GM06990 (cell line): ENCODE results near the gene PGC.

ENCODE experiments used
- DNase-seq: peaks from one replicate; pipeline ENCODE4 v3.0.0-alpha.2; 2011; ENCODE audit not compliant: insufficient read length; ENCODE audit errors: extremely low read depth
- H3K27me3 ChIP-seq: replicated peaks from 2 replicates; pipeline ENCODE4 v1.6.0; 2011; ENCODE audit warnings: low read length; ENCODE audit not compliant: control insufficient read depth, insufficient read depth
- H3K36me3 ChIP-seq: 2 replicates; pipeline ENCODE4 v1.5.1; 2011; ENCODE audit warnings: low read length; ENCODE audit not compliant: control insufficient read depth, insufficient read depth
- H3K4me3 ChIP-seq: replicated peaks from 2 replicates; pipeline ENCODE4 v1.5.1; 2011; ENCODE audit warnings: low read depth, mild to moderate bottlenecking, control low read depth, low read length
- CTCF ChIP-seq: IDR thresholded peaks from 2 replicates; pipeline ENCODE4 v1.5.1; 2011; ENCODE audit warnings: low read length, control low read depth, mild to moderate bottlenecking, inconsistent platforms; ENCODE audit not compliant: insufficient read depth, poor library complexity, severe bottlenecking

PGC gene

GRCh38 chr6:41731561-41732086 lies 15.6 kb downstream of the PGC start:
- Histone ChIP-seq H3K4me3 (peak overlapping the region; percentile 78), H3K27me3 (no peaks in the 10 kb centered on the region), H3K36me3 (peaks cover 3% of the 10 kb centered on the region; the same call in 1 of the 2 replicates)
- no peak for TF ChIP-seq CTCF
- no peak for DNase-seq

- Histone ChIP-seq H3K4me3 (peak overlapping the region; percentile 78), H3K36me3 (peaks cover 3% of the 10 kb centered on the region; the same call in 1 of the 2 replicates), H3K27me3 (no peaks in the 10 kb centered on the region)
- no peak for DNase-seq
- TF ChIP-seq CTCF: no peak
Measured at GRCh38 chr6:41730531-41731436, 16.4 kb downstream of the PGC start.

- Histone ChIP-seq H3K36me3 (peaks cover 3% of the 10 kb centered on the region; the same call in 1 of the 2 replicates), H3K27me3 (no peaks in the 10 kb centered on the region), H3K4me3 (peak overlapping the region; percentile 78)
- DNase-seq: no peak
- TF ChIP-seq CTCF: no peak
Measured at GRCh38 chr6:41729624-41730023, 17.6 kb downstream of the PGC start.

- Histone ChIP-seq H3K4me3 (peak overlapping the region; percentile 78), H3K27me3 (no peaks in the 10 kb centered on the region), H3K36me3 (peaks cover 3% of the 10 kb centered on the region; the same call in 1 of the 2 replicates)
- TF ChIP-seq CTCF: no peak
- DNase-seq: no peak
Measured at GRCh38 chr6:41728954-41729353, 18.2 kb downstream of the PGC start.

GRCh38 chr6:41728073-41728936 lies 18.9 kb downstream of the PGC start:
- DNase-seq: no peak
- Histone ChIP-seq H3K27me3 (no peaks in the 10 kb centered on the region), H3K4me3 (peak overlapping the region; percentile 78), H3K36me3 (peaks cover 3% of the 10 kb centered on the region; the same call in 1 of the 2 replicates)
- TF ChIP-seq CTCF: no peak
